Transverse colon (tissue), 4 donors: ENCODE data around the gene ENG. TPM values are rescaled to one million over a fixed set of nuclear protein-coding genes. Genes with fewer than 3 reads are reported as not detected.

Source experiments
- DNase-seq: peaks from one replicate; pipeline ENCODE4 v3.0.0-alpha.2; 2019
- H3K27ac ChIP-seq, 4 donors: fragments of 200-600 bp; sonication (generic); 2 replicates each; pipeline ENCODE4 v1.5.1; 2016 to 2018; ENCODE audit warnings: inconsistent platforms in 4 of 4
- H3K27me3 ChIP-seq: fragments of 200-600 bp; sonication (generic); 2 replicates; pipeline ENCODE4 v1.5.1; 2017; ENCODE audit warnings: inconsistent platforms
- H3K36me3 ChIP-seq, 4 donors: fragments of 200-600 bp; sonication (generic); 2 replicates each; pipeline ENCODE4 v1.5.1; 2017 to 2019; ENCODE audit warnings: inconsistent platforms in 4 of 4
- H3K4me1 ChIP-seq, 4 donors: fragments of 200-600 bp; sonication (generic); 2 replicates each; pipeline ENCODE4 v1.5.1; 2017 to 2020; ENCODE audit warnings: inconsistent platforms in 4 of 4
- H3K4me3 ChIP-seq, 4 donors: fragments of 200-600 bp; sonication (generic); 1 replicate in 1 of 4; 2 replicates in 3 of 4; pipeline versions ENCODE4 v1.5.1 to v1.6.1; 2017 to 2019; ENCODE audit warnings: inconsistent platforms in 4 of 4
- H3K9me3 ChIP-seq, 2 donors: fragments of 200-600 bp; sonication (generic); 2 replicates each; pipeline ENCODE4 v1.5.1; 2017 to 2019; ENCODE audit warnings: inconsistent platforms in 2 of 2
- EP300 ChIP-seq: sonication (generic); formaldehyde crosslinking; IDR thresholded peaks from one replicate; pipeline ENCODE4 v1.6.1; 2017; ENCODE audit warnings: antibody characterized with exemption, low read depth
- POLR2A ChIP-seq: fragments of 450-650 bp; IDR thresholded peaks from one replicate; pipeline ENCODE4 v1.6.1; 2016; ENCODE audit warnings: antibody characterized with exemption, mild to moderate bottlenecking, moderate library complexity
- POLR2AphosphoS5 ChIP-seq, 3 donors: sonication (generic); formaldehyde crosslinking; IDR thresholded peaks; one replicate each; pipeline ENCODE4 v1.6.1; 2016; ENCODE audit warnings: antibody characterized with exemption in 3 of 3
- WGBS, 2 donors: methylation state at CpG; one replicate each; pipeline ENCODE4 v1.1.5; 2018; ENCODE audit warnings: low coverage in 1 of 2; 5-methylcytosine and 5-hydroxymethylcytosine counted together
- in situ Hi-C, 4 donors: fragments of 200-750 bp; cut with MboI; loops; one replicate each; pipeline versions ENCODE4 v1.15.0 to v1.15.1; 2017; ENCODE audit warnings: low sequenced_read_pairs in 3 of 4, low pct_ligation_motif_present in 1 of 4, low pct_unique_long_range_greater_than_20kb in 1 of 4
- intact Hi-C: fragments of 100-400 bp; cut with DNase I; formaldehyde crosslinking; loops from one replicate; pipeline ENCODE4 v1.15.1; 2023; ENCODE audit warnings: low total_unique reads
- total RNA-seq, 4 donors: library from RNA; depleted of rRNA; stranded (reverse); fragments of >200 nt; gene quantifications; one replicate each; pipeline ENCODE4 v1.1.0, GENCODE V29; 2016
- TF ChIP-seq, protein P1 (sequence below), 5 experiments: fragments of 200-600 bp in 3 of 5; fragments of 450-650 bp in 2 of 5; sonication (generic) in 3 of 5; IDR thresholded peaks; 1 replicate in 2 of 5; 2 replicates in 3 of 5; pipeline ENCODE4 v1.5.1; 2016 to 2017; ENCODE audit warnings: antibody characterized with exemption in 5 of 5, inconsistent platforms in 3 of 5, mild to moderate bottlenecking in 2 of 5, moderate library complexity in 1 of 5

The ENG gene
- total RNA-seq, 4 donors from 2014 or later = 10.6 to 23.9 (median 17.0) TPM

DNA sequence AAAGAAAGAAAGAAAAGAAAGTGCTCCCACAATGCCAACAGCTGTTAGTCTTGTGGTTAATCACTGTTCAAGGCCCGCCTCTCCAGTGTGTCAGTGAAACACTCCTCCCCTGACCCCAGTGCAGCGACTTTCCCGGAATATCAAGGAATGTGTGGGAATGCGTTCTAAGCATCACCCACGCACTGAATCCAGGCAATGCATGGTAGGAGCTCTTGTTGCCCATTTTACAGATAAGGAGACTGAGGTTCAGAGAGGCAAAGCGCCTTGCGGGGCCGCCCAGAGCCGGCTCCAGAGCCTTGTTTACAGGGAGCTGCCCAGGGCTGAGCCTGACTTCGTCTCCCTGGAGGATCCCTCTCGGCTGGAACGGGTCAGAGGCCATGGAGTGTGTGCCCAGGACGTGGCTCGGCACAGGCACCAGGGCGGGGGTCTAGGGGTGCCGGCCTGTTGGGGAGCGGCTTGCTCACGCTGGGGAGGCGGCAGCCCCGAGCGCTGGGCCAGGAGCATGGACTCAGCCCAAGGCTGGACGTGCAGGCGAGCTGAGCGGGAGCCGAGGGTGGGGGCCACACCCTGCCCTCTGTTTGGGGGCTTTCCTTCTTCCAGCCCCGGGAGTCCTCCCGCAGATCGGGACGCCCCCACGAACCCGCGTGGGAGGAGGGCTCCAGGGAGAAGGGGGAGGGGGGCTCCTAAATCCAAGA, 44.1 kb upstream of the ENG start:
- Histone ChIP-seq H3K27ac (peak overlapping the region; percentile 88 to 93 (median 90)), H3K4me1 (peaks cover 18 to 64% (median 40%) of the 10 kb centered on the region in 4 donors), H3K9me3 (no peaks in the 10 kb centered on the region), H3K4me3 (peak overlapping the region; percentile 44 to 87 (median 80)), H3K27me3 (no peaks in the 10 kb centered on the region), H3K36me3 (peaks cover 0 to 26% (median 8%) of the 10 kb centered on the region in 4 donors)
- peak; percentile 40 for DNase-seq
- in situ Hi-C loops = no loop called here
- WGBS, 2 donors = 6 to 7% methylated on average over 4 to 32 of the region's 32 CpGs
- intact Hi-C loops = no loop called here
- TF ChIP-seq POLR2AphosphoS5 (IDR thresholded peaks at IDR 0.05) (peak; percentile 40 to 55 (median 50)), POLR2A (no peak)

DNA sequence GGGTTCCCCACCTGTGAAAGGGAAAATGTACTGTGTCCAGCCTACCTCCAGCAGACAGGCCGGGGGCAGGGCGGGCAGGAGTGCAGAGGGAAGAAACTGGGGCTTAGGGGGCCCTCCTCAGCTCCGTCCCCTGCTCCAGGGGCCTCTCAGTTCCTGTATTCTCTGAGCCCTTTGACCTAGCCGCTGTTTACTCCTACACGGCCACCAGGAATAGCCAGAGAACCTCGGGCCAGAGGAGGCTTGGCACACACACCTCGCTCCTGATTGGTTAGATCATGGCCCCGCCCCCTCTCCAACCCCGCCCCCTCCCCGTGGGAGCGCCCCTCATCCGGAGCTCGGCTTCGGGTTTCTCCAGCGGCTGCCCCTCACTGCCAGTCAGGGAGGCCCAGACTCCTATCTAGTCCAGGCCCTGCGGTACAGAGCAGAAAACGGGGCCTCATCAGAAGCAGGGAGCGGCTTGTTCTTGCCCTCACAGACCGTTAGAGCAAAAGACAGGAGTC, 42.8 kb upstream of the ENG start:
- 0 to 18% methylated on average over 1 to 12 of the region's 19 CpGs for WGBS, 2 donors
- Histone ChIP-seq H3K4me1 (peaks cover 12 to 50% (median 34%) of the 10 kb centered on the region in 4 donors), H3K4me3 (peak overlapping the region in 1 of 4 donors; percentile 77), H3K27me3 (no peaks in the 10 kb centered on the region), H3K27ac (peak overlapping the region; percentile 88 to 93 (median 90)), H3K9me3 (peaks cover 0 to 8% of the 10 kb centered on the region in 2 donors), H3K36me3 (peaks cover 0 to 37% (median 13%) of the 10 kb centered on the region in 4 donors)
- intact Hi-C loops = no loop called here
- TF ChIP-seq POLR2A = peak; percentile 10
- TF ChIP-seq, protein P1, sequence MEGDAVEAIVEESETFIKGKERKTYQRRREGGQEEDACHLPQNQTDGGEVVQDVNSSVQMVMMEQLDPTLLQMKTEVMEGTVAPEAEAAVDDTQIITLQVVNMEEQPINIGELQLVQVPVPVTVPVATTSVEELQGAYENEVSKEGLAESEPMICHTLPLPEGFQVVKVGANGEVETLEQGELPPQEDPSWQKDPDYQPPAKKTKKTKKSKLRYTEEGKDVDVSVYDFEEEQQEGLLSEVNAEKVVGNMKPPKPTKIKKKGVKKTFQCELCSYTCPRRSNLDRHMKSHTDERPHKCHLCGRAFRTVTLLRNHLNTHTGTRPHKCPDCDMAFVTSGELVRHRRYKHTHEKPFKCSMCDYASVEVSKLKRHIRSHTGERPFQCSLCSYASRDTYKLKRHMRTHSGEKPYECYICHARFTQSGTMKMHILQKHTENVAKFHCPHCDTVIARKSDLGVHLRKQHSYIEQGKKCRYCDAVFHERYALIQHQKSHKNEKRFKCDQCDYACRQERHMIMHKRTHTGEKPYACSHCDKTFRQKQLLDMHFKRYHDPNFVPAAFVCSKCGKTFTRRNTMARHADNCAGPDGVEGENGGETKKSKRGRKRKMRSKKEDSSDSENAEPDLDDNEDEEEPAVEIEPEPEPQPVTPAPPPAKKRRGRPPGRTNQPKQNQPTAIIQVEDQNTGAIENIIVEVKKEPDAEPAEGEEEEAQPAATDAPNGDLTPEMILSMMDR (IDR thresholded peaks at IDR 0.05) = no peak
- DNase-seq = peak; percentile 74
- in situ Hi-C loops = no loop called here

DNA sequence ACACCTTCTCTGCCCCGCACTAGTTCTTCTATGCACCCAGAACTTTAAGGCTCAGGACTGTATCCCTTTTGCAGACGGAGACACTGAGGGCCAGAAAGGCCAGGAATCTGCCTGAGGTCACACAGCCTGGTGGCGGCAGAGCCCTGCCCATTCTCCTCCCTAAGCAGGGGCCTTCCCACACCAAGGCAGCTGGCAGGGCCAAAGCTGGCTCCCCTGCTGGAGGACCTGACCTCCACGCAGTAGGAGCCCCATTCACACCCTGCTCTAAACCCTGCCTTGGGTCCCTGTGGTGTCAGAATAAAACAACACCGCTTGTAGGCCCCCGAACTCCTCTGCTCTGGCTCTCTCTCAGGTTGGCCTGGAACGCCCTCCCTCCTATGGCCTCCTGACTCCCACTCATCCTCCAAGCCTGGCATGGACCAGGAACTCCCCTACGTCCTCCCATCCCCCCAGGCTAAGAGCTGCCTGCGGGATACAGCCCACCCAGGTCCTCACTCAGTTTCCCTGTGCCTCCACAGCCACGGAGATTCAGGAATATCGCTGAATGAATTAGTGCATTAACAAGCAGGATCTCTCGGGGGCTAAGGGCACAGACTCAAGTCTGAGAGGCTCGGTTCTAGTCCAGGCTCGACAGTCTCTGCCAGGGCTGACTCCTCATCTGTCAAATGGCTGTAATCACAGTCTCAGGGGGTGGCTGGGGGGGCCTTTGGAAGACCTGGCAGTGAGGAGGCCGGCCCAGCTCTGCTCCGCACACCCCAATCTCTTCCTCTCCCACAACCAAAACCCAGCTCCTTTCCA, 42.1 kb upstream of the ENG start:
- H3K4me1 ChIP-seq = peaks cover 12 to 46% (median 34%) of the 10 kb centered on the region in 4 donors
- WGBS, 2 donors = 74% methylated on average over 16 of the region's 16 CpGs; no CpG with 5 or more reads in 1 of the 2 donors
- peak overlapping the region; percentile 88 to 93 (median 90) for H3K27ac ChIP-seq
- peaks cover 0 to 37% (median 13%) of the 10 kb centered on the region in 4 donors for H3K36me3 ChIP-seq
- in situ Hi-C loops = no loop called here
- H3K4me3 ChIP-seq = peak overlapping the region in 1 of 4 donors; percentile 77
- no peak for DNase-seq
- intact Hi-C loops = no loop called here
- TF ChIP-seq, protein P1 (IDR thresholded peaks at IDR 0.05) = no peak
- no peak for TF ChIP-seq POLR2A
- H3K9me3 ChIP-seq = peaks cover 0 to 8% of the 10 kb centered on the region in 2 donors
- no peaks in the 10 kb centered on the region for H3K27me3 ChIP-seq

DNA sequence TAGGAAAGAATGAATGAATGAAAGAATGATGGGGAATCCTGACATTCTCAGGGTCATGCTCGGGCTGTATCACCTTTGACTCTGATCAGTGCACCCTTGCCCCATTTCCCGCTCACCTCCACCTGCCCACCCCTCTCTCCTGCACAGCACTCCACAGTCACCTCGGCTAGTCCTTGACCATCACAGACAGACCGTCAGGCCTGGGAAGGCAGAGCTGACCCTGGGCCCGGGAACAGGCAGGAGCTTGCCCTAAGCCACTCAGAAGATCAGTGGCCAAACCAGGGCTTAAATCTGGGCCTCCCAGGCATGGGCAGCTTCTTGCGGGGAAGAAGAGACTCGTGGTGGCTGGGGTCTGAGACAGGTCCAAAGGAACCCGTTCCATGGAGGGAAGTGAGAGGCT, 41.4 kb upstream of the ENG start:
- Histone ChIP-seq H3K27ac (no peak overlapping the region), H3K9me3 (peaks cover 0 to 8% of the 10 kb centered on the region in 2 donors), H3K36me3 (peaks cover 0 to 37% (median 13%) of the 10 kb centered on the region in 4 donors), H3K4me1 (peaks cover 10 to 38% (median 33%) of the 10 kb centered on the region in 4 donors), H3K4me3 (no peak overlapping the region), H3K27me3 (no peaks in the 10 kb centered on the region)
- intact Hi-C loops (no loop called here), in situ Hi-C loops (no loop called here)
- DNase-seq = no peak
- TF ChIP-seq, protein P1 (IDR thresholded peaks at IDR 0.05) = no peak
- TF ChIP-seq POLR2A (no peak), POLR2AphosphoS5 (IDR thresholded peaks at IDR 0.05) (no peak), EP300 (no peak)
- 91 to 100% methylated on average over 3 to 8 of the region's 8 CpGs for WGBS, 2 donors
